Aorta (tissue), 5 donors: Measurements from ENCODE around the gene NPPA. TPM values are rescaled to one million over a fixed set of nuclear protein-coding genes. Genes with fewer than 3 reads are reported as not detected.

Experiments used
- ATAC-seq: fragments of 200-7000 bp; cut with Tn5 transposase; one replicate; pipeline ENCODE4 v1.9.1; 2022; ENCODE audit warnings: moderate library complexity; ENCODE audit not compliant: low FRiP score
- DNase-seq, 2 donors: peaks; one replicate each; pipeline ENCODE4 v3.0.0-alpha.2; 2020
- H3K27ac ChIP-seq, 2 donors: one replicate each; pipeline ENCODE4 v1.5.1; 2013; ENCODE audit warnings: low read length in 2 of 2, mild to moderate bottlenecking in 2 of 2, moderate library complexity in 2 of 2, control low read depth in 1 of 2, inconsistent platforms in 1 of 2, low read depth in 1 of 2
- H3K27me3 ChIP-seq, 2 donors: one replicate each; pipeline ENCODE4 v1.6.1; 2013; ENCODE audit warnings: control low read depth in 1 of 2, low read length in 1 of 2, mild to moderate bottlenecking in 1 of 2, moderate library complexity in 1 of 2; ENCODE audit not compliant: insufficient read depth in 2 of 2, control insufficient read depth in 1 of 2
- H3K36me3 ChIP-seq, 2 donors: one replicate each; pipeline ENCODE4 v1.6.1; 2013; ENCODE audit warnings: control low read depth in 1 of 2, low read length in 1 of 2, mild to moderate bottlenecking in 1 of 2; ENCODE audit not compliant: insufficient read depth in 2 of 2, control insufficient read depth in 1 of 2
- H3K4me1 ChIP-seq, 2 donors: one replicate each; pipeline ENCODE4 v1.6.1; 2013; ENCODE audit warnings: low read length in 2 of 2, control low read depth in 1 of 2, mild to moderate bottlenecking in 1 of 2, moderate library complexity in 1 of 2; ENCODE audit not compliant: insufficient read depth in 2 of 2, control insufficient read depth in 1 of 2
- H3K4me3 ChIP-seq, 2 donors: one replicate each; pipeline ENCODE4 v1.5.1; 2013; ENCODE audit warnings: low read length in 2 of 2, control low read depth in 1 of 2, mild to moderate bottlenecking in 1 of 2
- H3K9me3 ChIP-seq: one replicate; pipeline ENCODE4 v1.6.1; 2013; ENCODE audit warnings: mild to moderate bottlenecking, low read length; ENCODE audit not compliant: control insufficient read depth
- WGBS, 2 donors: extraction: QIAGEN DNeasy Blood & Tissue Kit; methylation state at CpG; one replicate each; pipeline ENCODE4 v1.1.7; 2013; 5-methylcytosine and 5-hydroxymethylcytosine counted together
- intact Hi-C, 2 donors: fragments of 100-400 bp; cut with DNase I; formaldehyde crosslinking; loops; one replicate each; pipeline versions ENCODE4 v1.14.2 to v1.15.0; 2022
- polyA plus RNA-seq, 2 donors: library from polyadenylated mRNA; stranded (reverse); fragments of 200-250 nt; gene quantifications; one replicate each; pipeline ENCODE4 v1.2.3, GENCODE V29; 2013
- total RNA-seq, 2 donors: library from RNA; stranded (reverse); fragmentation: NEBNext Ultra II Directional; extraction: Animal tissue kit (Norgen Biotek cat#: 25700); gene quantifications; one replicate each; pipeline ENCODE4 v1.2.1, GENCODE V29; 2021
- donor health status: healthy with polysubstance abuse.
- donor health status: Bipolar disorder and iron deficiency.
- donor health status: DM: no; HTN: no; CAD: no.
- donor health status: DM: no; HTN: no; CAD: no.
- donor health status: DM: yes; HTN: yes; CAD: no.

Gene NPPA
- total and polyA plus RNA-seq, 4 donors, result 0.23 to 5.5 (median 0.48) TPM; not detected in 1

- no peaks in the 10 kb centered on the region for H3K27me3 ChIP-seq
- H3K27ac ChIP-seq, result no peak overlapping the region
- ATAC-seq (no peak), DNase-seq (peak in 1 of 2 donors; percentile 62)
- no peaks in the 10 kb centered on the region for H3K9me3 ChIP-seq
- no peaks in the 10 kb centered on the region for H3K4me1 ChIP-seq
- 57 to 61% methylated on average over 20 of the region's 20 CpGs for WGBS, 2 donors
- peaks cover 0 to 11% of the 10 kb centered on the region in 2 donors for H3K36me3 ChIP-seq
- intact Hi-C loops, result loop anchor here (5.0 kb wide), 5 partner anchors 52 to 367 kb away; partner anchors contain the start of gene MFN2 (in 1 of the 2)
- no peak overlapping the region for H3K4me3 ChIP-seq
Measured at GRCh38 chr1:11839727-11840705, 7.6 kb downstream of the NPPA start.

GRCh38 chr1:11838349-11839272 is 9.0 kb downstream of the NPPA start:
- Histone ChIP-seq H3K36me3 (peaks cover 0 to 12% of the 10 kb centered on the region in 2 donors), H3K4me3 (no peak overlapping the region), H3K4me1 (no peaks in the 10 kb centered on the region), H3K27ac (no peak overlapping the region), H3K9me3 (no peaks in the 10 kb centered on the region), H3K27me3 (no peaks in the 10 kb centered on the region)
- DNase-seq (peak; percentile 79 to 92), ATAC-seq (peak; percentile 87)
- intact Hi-C loops, result loop anchor here (5.0 kb wide), 5 partner anchors 54 to 369 kb away; partner anchors contain the start of gene MFN2 (in 1 of the 2)
- WGBS, 2 donors, result 62 to 64% methylated on average over 40 of the region's 40 CpGs

- H3K9me3 ChIP-seq, result no peaks in the 10 kb centered on the region
- WGBS, 2 donors, result 84 to 85% methylated on average over 11 of the region's 11 CpGs
- H3K36me3 ChIP-seq, result peaks cover 0 to 13% of the 10 kb centered on the region in 2 donors
- no peaks in the 10 kb centered on the region for H3K27me3 ChIP-seq
- intact Hi-C loops, result loop anchor here (5.0 kb wide), 5 partner anchors 54 to 369 kb away; partner anchors contain the start of gene MFN2 (in 1 of the 2)
- no peak overlapping the region for H3K4me3 ChIP-seq
- H3K27ac ChIP-seq, result no peak overlapping the region
- DNase-seq, result no peak
- no peak for ATAC-seq
- no peaks in the 10 kb centered on the region for H3K4me1 ChIP-seq
Measured at GRCh38 chr1:11837767-11838348, 9.7 kb downstream of the NPPA start.

DNA sequence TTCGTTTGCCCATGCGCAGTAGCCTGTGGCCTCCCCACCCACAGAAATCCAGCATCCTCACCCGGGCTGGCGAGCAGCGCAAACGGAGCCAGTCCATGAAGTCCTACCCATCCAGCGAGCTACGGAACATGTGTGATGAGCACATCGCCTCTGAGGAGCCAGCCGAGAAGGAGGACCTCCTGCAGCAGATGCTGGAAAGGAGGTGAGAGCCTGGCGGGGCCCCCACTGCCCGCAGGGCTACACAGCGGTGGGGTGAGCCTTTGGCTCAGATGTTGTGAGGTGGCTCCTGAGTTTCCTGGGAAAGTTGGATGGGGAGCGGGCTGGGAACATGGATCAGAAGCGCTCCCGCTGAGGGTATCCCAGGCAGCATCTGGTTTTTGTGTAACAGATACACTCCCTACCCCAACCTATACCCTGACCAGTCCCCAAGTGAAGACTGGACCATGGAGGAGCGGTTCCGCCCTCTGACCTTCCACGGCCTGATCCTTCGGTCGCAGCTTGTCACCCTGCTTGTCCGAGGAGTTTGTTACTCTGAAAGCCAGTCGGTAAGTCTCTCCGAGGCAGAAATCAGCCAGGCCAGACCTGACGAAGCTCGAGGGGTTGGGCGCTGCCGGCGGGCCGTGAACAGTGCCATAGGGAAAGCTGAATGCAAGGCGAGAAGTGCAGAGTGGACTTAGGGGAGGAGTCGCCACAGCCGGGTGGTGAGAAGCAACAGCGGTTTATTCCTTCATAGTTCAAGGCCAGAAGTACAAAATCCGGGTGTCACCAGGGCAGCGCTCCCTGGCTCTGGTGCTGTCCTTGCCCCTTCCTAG is 10.4 kb downstream of the NPPA start:
- no peaks in the 10 kb centered on the region for H3K27me3 ChIP-seq
- intact Hi-C loops, result loop anchor here (5.0 kb wide), 5 partner anchors 55 to 370 kb away; partner anchors contain the start of gene MFN2 (in 1 of the 2)
- ATAC-seq (no peak), DNase-seq (no peak)
- peaks cover 0 to 16% of the 10 kb centered on the region in 2 donors for H3K36me3 ChIP-seq
- no peaks in the 10 kb centered on the region for H3K4me1 ChIP-seq
- H3K27ac ChIP-seq, result no peak overlapping the region
- no peaks in the 10 kb centered on the region for H3K9me3 ChIP-seq
- H3K4me3 ChIP-seq, result no peak overlapping the region
- WGBS, 2 donors, result 84 to 87% methylated on average over 36 of the region's 36 CpGs

DNA sequence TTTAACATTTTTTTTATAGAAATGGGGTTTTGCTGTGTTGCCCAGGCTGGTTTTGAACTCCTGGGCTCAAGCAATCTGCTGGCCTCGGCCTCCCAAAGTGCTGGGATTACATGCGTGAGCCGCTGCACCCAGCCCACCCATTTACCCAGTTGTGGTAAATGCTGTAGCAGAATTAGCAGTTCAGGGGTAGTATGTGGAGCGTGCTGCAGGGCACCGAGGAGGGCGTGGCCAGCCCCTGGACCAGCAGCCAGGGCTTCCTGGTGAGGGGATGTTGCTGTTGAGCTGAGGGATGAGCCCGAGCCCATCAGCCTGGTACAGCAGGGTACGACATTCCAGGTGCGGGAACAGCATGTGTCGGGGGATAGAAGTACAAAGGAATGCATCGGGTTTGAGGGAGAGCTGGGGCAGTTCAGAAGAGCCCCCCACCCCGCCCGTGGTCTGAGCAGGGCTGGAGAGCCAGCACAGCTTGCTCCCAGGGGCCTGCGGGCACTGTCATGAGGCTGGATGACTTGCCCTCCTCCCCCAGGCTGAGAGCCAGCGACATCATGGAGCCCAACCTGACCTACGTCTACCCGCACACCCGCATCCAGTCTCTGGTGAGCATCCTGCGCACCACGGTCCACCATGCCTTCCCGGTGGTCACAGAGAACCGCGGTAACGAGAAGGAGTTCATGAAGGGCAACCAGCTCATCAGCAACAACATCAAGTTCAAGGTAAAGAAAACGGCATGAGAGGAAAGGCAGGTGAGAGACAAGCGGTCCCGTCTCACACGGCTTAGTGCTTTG is 11.9 kb downstream of the NPPA start:
- no peak overlapping the region for H3K4me3 ChIP-seq
- H3K9me3 ChIP-seq, result no peaks in the 10 kb centered on the region
- WGBS, 2 donors, result 87 to 91% methylated on average over 28 of the region's 28 CpGs
- H3K4me1 ChIP-seq, result no peaks in the 10 kb centered on the region
- ATAC-seq (no peak), DNase-seq (no peak)
- peaks cover 0 to 14% of the 10 kb centered on the region in 2 donors for H3K36me3 ChIP-seq
- intact Hi-C loops, result loop anchor here (5.0 kb wide), 5 partner anchors 57 to 372 kb away; partner anchors contain the start of gene MFN2 (in 1 of the 2)
- H3K27ac ChIP-seq, result no peak overlapping the region
- H3K27me3 ChIP-seq, result no peaks in the 10 kb centered on the region

GRCh38 chr1:11833900-11834299 is 13.7 kb downstream of the NPPA start:
- Histone ChIP-seq H3K27me3 (no peaks in the 10 kb centered on the region), H3K36me3 (peaks cover 0 to 18% of the 10 kb centered on the region in 2 donors), H3K4me3 (no peak overlapping the region), H3K4me1 (no peaks in the 10 kb centered on the region), H3K9me3 (no peaks in the 10 kb centered on the region), H3K27ac (no peak overlapping the region)
- ATAC-seq (no peak), DNase-seq (no peak)
- intact Hi-C loops, result no loop called here
- 92 to 94% methylated on average over 13 of the region's 13 CpGs for WGBS, 2 donors

- peaks cover 0 to 20% of the 10 kb centered on the region in 2 donors for H3K36me3 ChIP-seq
- intact Hi-C loops, result no loop called here
- no peak for DNase-seq
- no peak overlapping the region for H3K27ac ChIP-seq
- H3K27me3 ChIP-seq, result no peaks in the 10 kb centered on the region
- H3K9me3 ChIP-seq, result no peaks in the 10 kb centered on the region
- no peaks in the 10 kb centered on the region for H3K4me1 ChIP-seq
- no peak overlapping the region for H3K4me3 ChIP-seq
- no peak for ATAC-seq
- whole genome bisulfite sequencing, 2 donors, result 90 to 91% methylated on average over 8 of the region's 8 CpGs
Measured at GRCh38 chr1:11833497-11833896, 14.1 kb downstream of the NPPA start.
